Right atrium auricular region (tissue), 2 donors: ENCODE results near the gene MAPKAPK2. TPM values are rescaled to one million over a fixed set of nuclear protein-coding genes. Genes with fewer than 3 reads are reported as not detected.
A peak's percentile ranks its signal among the peaks of the same experiment; 100 is the strongest.

ENCODE experiments used
- DNase-seq: peaks from one replicate; pipeline ENCODE4 v3.0.0-alpha.2; 2019; ENCODE audit warnings: low spot score
- H3K27ac ChIP-seq, 2 donors: fragments of 200-600 bp; sonication (generic); 1 replicate in 1 of 2; 2 replicates in 1 of 2; pipeline ENCODE4 v1.5.1; 2016 to 2019
- H3K27me3 ChIP-seq, 2 donors: fragments of 200-600 bp; sonication (generic); one replicate each; pipeline versions ENCODE4 v1.5.1 to v1.6.0; 2017 to 2019
- H3K36me3 ChIP-seq: fragments of 200-600 bp; sonication (generic); one replicate; pipeline ENCODE4 v1.5.1; 2016
- H3K4me1 ChIP-seq, 2 donors: fragments of 200-600 bp; sonication (generic); one replicate each; pipeline versions ENCODE4 v1.5.1 to v1.6.0; 2017 to 2019
- H3K4me3 ChIP-seq, 2 donors: fragments of 200-600 bp; sonication (generic); 1 replicate in 1 of 2; 2 replicates in 1 of 2; pipeline ENCODE4 v1.5.1; 2017 to 2019; ENCODE audit warnings: mild to moderate bottlenecking in 1 of 2, moderate library complexity in 1 of 2
- H3K9me3 ChIP-seq, 2 donors: fragments of 200-600 bp; sonication (generic); one replicate each; pipeline ENCODE4 v1.5.1; 2019
- CTCF ChIP-seq, 2 donors: fragments of 200-600 bp; sonication (generic); IDR thresholded peaks; one replicate each; pipeline ENCODE4 v1.5.1; 2019; ENCODE audit warnings: antibody characterized with exemption in 2 of 2
- total RNA-seq, 2 donors: library from RNA; depleted of rRNA; stranded (reverse); fragments of >200 nt; gene quantifications; one replicate each; pipeline ENCODE4 v1.1.0, GENCODE V29; 2016

Gene MAPKAPK2
- total RNA-seq, 2 donors from 2014 or later = 136 to 158 TPM

- Histone ChIP-seq H3K36me3 (no peaks in the 10 kb centered on the region), H3K9me3 (no peaks in the 10 kb centered on the region), H3K27ac (no peak overlapping the region), H3K4me1 (no peaks in the 10 kb centered on the region), H3K27me3 (no peaks in the 10 kb centered on the region), H3K4me3 (no peak overlapping the region)
- TF ChIP-seq CTCF (IDR thresholded peaks at IDR 0.05) = no peak
- no peak for DNase-seq
Measured at GRCh38 chr1:206766251-206766856, 81.6 kb downstream of the MAPKAPK2 start.

GRCh38 chr1:206768472-206769303, 84.0 kb downstream of the MAPKAPK2 start:
- no peaks in the 10 kb centered on the region for H3K9me3 ChIP-seq
- H3K4me3 ChIP-seq = no peak overlapping the region
- TF ChIP-seq CTCF (IDR thresholded peaks at IDR 0.05) = no peak
- H3K27me3 ChIP-seq = no peaks in the 10 kb centered on the region
- no peak for DNase-seq
- H3K27ac ChIP-seq = no peak overlapping the region
- no peaks in the 10 kb centered on the region for H3K4me1 ChIP-seq
- no peaks in the 10 kb centered on the region for H3K36me3 ChIP-seq

GRCh38 chr1:206769304-206769731, 84.6 kb downstream of the MAPKAPK2 start:
- Histone ChIP-seq H3K4me3 (no peak overlapping the region), H3K4me1 (no peaks in the 10 kb centered on the region), H3K27me3 (no peaks in the 10 kb centered on the region), H3K9me3 (no peaks in the 10 kb centered on the region), H3K27ac (no peak overlapping the region), H3K36me3 (no peaks in the 10 kb centered on the region)
- no peak for DNase-seq
- no peak for TF ChIP-seq CTCF (IDR thresholded peaks at IDR 0.05)

GRCh38 chr1:206770531-206771337, 86.0 kb downstream of the MAPKAPK2 start, which contains the start of gene IL19:
TSS of gene IL19 (plus strand) at chr1:206770773. CDS start at chr1:206836663, 65,890 bp downstream.
- peak within 1 kb of the TSS in 1 of 2 donors; percentile 11 for H3K27ac ChIP-seq
- H3K27me3 ChIP-seq = no peaks in the 10 kb centered on the region
- no peaks in the 10 kb centered on the region for H3K36me3 ChIP-seq
- no peak for TF ChIP-seq CTCF (IDR thresholded peaks at IDR 0.05)
- H3K4me3 ChIP-seq = peak within 1 kb of the TSS in 1 of 2 donors; percentile 11
- H3K4me1 ChIP-seq = no peaks in the 10 kb centered on the region
- no peak for DNase-seq
- H3K9me3 ChIP-seq = no peaks in the 10 kb centered on the region

- H3K4me3 ChIP-seq = no peak overlapping the region
- no peak overlapping the region for H3K27ac ChIP-seq
- TF ChIP-seq CTCF (IDR thresholded peaks at IDR 0.05) = no peak
- no peaks in the 10 kb centered on the region for H3K9me3 ChIP-seq
- DNase-seq = no peak
- H3K27me3 ChIP-seq = no peaks in the 10 kb centered on the region
- H3K4me1 ChIP-seq = no peaks in the 10 kb centered on the region
- H3K36me3 ChIP-seq = no peaks in the 10 kb centered on the region
Measured at GRCh38 chr1:206771338-206771692, 86.6 kb downstream of the MAPKAPK2 start.
